Activated CD8-positive, alpha-beta T cell treated with anti-CD3 and anti-CD28 coated beads for 36 hours (primary cell): ENCODE results near the gene PPP2CA. TPM values are rescaled to one million over a fixed set of nuclear protein-coding genes. Genes with fewer than 3 reads are reported as not detected.

Experiments
- ATAC-seq: fragments of 200-7000 bp; cut with Tn5 transposase; one replicate; pipeline ENCODE4 v1.10.0; 2021; ENCODE audit warnings: mild to moderate bottlenecking, moderate library complexity
- CTCF ChIA-PET: fragments of 350-600 bp; sonication (Branson Sonifier 250); formaldehyde crosslinking; loops from one replicate; lab custom pipeline; 2021; ENCODE audit warnings: antibody characterized with exemption; lab: Charles Lee
- POLR2A ChIA-PET: fragments of 350-600 bp; sonication (Branson Sonifier 250); formaldehyde crosslinking; loops from one replicate; lab custom pipeline; 2021; ENCODE audit warnings: antibody characterized with exemption; lab: Charles Lee
- DNase-seq: peaks from one replicate; pipeline ENCODE4 v3.0.0-alpha.2; 2020
- H3K27ac Mint-ChIP-seq: one replicate; pipeline ENCODE4 v1.8.0; 2021; ENCODE audit warnings: mild to moderate bottlenecking, mixed read lengths
- H3K27me3 Mint-ChIP-seq: one replicate; pipeline ENCODE4 v1.8.0; 2021; ENCODE audit warnings: mixed read lengths
- H3K36me3 Mint-ChIP-seq: one replicate; pipeline ENCODE4 v1.8.0; 2021; ENCODE audit warnings: low read depth, mixed read lengths
- H3K4me1 Mint-ChIP-seq: one replicate; pipeline ENCODE4 v1.8.0; 2021; ENCODE audit warnings: low read depth, mixed read lengths
- H3K4me3 Mint-ChIP-seq: one replicate; pipeline ENCODE4 v1.8.0; 2021; ENCODE audit warnings: mild to moderate bottlenecking, moderate library complexity, mixed read lengths
- H3K9me3 Mint-ChIP-seq: one replicate; pipeline ENCODE4 v1.8.0; 2021; ENCODE audit warnings: mixed read lengths
- intact Hi-C: fragments of 100-400 bp; cut with micrococcal nuclease; formaldehyde crosslinking; loops from one replicate; pipeline ENCODE4 v1.10.0; 2022
- total RNA-seq, 2 experiments: library from RNA; stranded (reverse); gene quantifications; one replicate each; pipeline ENCODE4 v1.2.3, GENCODE V29; 2021
- TF ChIP-seq, protein P1 (sequence below): fragments of 200-600 bp; IDR thresholded peaks from one replicate; pipeline ENCODE4 v1.8.0; 2022; ENCODE audit warnings: antibody characterized with exemption, mild to moderate bottlenecking

The PPP2CA gene
- total RNA-seq, 2 experiments from 2014 or later: 147 to 153 TPM

DNA sequence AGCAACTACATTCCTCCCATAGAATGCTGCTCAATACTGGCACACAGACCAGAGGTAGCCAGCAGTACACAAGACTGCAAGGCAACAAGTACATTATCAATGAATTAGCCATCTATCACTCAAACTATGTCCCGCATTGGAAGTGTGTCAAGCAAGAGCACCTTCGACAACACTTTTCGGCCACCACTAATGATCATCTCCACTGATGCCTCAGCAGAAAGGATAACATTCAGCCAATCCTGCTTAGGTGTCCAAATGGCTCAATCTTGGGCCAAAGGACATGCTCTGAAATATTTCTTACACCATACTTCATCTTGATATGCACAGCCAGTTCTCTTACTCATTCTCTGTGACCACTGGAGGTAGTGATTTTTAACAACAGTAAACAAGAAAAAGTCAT lies 74.2 kb downstream of the PPP2CA start:
- ATAC-seq (no peak), DNase-seq (no peak)
- CTCF ChIA-PET: interaction anchor here (1.4 to 38.2 kb wide), 4 partner anchors 9 to 109 kb away, joined by 4 to 1049 read pairs (median 57); no protein-coding TSS in a partner anchor
- TF ChIP-seq, protein P1, sequence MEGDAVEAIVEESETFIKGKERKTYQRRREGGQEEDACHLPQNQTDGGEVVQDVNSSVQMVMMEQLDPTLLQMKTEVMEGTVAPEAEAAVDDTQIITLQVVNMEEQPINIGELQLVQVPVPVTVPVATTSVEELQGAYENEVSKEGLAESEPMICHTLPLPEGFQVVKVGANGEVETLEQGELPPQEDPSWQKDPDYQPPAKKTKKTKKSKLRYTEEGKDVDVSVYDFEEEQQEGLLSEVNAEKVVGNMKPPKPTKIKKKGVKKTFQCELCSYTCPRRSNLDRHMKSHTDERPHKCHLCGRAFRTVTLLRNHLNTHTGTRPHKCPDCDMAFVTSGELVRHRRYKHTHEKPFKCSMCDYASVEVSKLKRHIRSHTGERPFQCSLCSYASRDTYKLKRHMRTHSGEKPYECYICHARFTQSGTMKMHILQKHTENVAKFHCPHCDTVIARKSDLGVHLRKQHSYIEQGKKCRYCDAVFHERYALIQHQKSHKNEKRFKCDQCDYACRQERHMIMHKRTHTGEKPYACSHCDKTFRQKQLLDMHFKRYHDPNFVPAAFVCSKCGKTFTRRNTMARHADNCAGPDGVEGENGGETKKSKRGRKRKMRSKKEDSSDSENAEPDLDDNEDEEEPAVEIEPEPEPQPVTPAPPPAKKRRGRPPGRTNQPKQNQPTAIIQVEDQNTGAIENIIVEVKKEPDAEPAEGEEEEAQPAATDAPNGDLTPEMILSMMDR: no peak
- no peaks in the 10 kb centered on the region for H3K9me3 Mint-ChIP-seq
- intact Hi-C loops: no loop called here
- H3K36me3 Mint-ChIP-seq: peaks cover 62% of the 10 kb centered on the region
- H3K27me3 Mint-ChIP-seq: no peaks in the 10 kb centered on the region
- POLR2A ChIA-PET: interaction anchor here (2.1 to 9.6 kb wide), 4 partner anchors 9 to 24 kb away, joined by 13 to 63 read pairs (median 32); partner anchors contain the start of gene SKP1
- H3K4me3 Mint-ChIP-seq: no peak overlapping the region
- peak overlapping the region; percentile 55 for H3K27ac Mint-ChIP-seq
- peaks cover 64% of the 10 kb centered on the region for H3K4me1 Mint-ChIP-seq

DNA sequence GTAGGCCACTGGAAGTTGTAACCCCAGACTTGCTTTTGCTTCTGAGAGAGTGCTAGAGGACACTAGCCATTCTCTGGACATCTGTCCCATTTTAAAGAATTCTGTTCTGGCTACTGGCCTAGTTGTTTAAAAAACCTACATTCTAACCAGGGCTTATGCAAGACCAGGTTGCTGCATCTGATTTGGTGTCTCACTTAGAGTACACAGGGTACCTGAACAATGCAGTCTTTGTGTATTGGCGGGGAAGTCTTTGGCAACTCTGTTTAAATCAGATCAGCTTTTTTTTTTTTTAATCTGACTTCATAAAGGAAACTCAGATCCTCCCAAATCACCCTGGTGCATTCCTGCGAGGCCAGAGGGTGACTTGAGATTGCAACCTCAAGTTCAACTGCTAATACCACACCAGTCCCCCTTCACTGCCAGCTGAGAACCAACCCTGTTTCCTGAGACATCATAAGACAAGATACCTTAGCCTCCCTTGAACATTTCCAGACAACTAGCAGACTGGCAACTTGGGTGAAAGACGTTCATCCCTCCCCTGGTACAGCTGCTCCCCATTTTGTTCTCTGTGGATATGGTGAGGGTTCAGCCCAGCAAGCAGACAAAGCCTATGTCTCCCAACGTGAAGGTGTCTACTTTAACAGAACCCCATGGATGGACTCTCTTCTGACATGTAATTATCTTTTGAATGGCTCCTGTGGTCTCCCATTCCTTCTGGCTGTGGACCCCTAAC lies 76.1 kb downstream of the PPP2CA start:
- ATAC-seq: no peak
- CTCF ChIA-PET: interaction anchor here (0.7 to 38.2 kb wide), 6 partner anchors 10 to 146 kb away, joined by 3 to 1049 read pairs (median 9); no protein-coding TSS in a partner anchor
- Mint-ChIP-seq H3K4me3 (no peak overlapping the region), H3K9me3 (no peaks in the 10 kb centered on the region), H3K27me3 (no peaks in the 10 kb centered on the region), H3K4me1 (peaks cover 65% of the 10 kb centered on the region), H3K36me3 (peaks cover 60% of the 10 kb centered on the region), H3K27ac (peak overlapping the region; percentile 81)
- POLR2A ChIA-PET: interaction anchor here (0.6 to 9.6 kb wide), 8 partner anchors 9 to 146 kb away, joined by 3 to 63 read pairs (median 9); partner anchors contain the start of gene SKP1
- intact Hi-C loops: no loop called here
- no peak for DNase-seq
- TF ChIP-seq, protein P1: no peak

DNA sequence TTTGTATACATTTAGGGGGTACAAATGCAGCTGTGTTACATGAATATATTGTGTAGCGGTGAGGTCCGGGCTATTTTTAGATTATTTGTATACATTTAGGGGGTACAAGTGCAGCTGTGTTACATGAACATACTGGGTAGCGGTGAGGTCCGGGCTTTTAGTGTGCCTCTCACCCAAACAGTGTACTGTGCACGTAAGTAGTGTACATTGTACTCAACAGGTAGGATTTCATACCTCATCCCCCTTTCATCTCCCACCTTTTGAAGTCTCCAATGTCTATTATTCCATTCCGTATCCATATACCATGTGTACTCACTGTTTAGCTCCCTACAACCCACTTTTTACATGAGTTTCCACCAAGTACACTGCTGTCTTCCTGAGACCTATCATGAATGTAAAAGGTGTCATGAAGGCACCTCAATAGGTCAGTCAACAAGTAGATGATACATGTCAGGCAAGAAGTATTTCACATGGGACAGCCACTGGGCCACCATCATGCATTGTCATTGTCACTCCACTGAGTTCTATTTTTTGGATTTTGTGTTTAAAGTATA lies 76.8 kb downstream of the PPP2CA start:
- no peaks in the 10 kb centered on the region for H3K9me3 Mint-ChIP-seq
- H3K27ac Mint-ChIP-seq: peak overlapping the region; percentile 81
- intact Hi-C loops: no loop called here
- DNase-seq: no peak
- H3K27me3 Mint-ChIP-seq: no peaks in the 10 kb centered on the region
- TF ChIP-seq, protein P1: no peak
- no peak overlapping the region for H3K4me3 Mint-ChIP-seq
- peaks cover 64% of the 10 kb centered on the region for H3K4me1 Mint-ChIP-seq
- peaks cover 62% of the 10 kb centered on the region for H3K36me3 Mint-ChIP-seq
- no peak for ATAC-seq
- ChIA-PET CTCF (interaction anchor here (1.3 to 38.2 kb wide), 6 partner anchors 10 to 122 kb away, joined by 4 to 1049 read pairs (median 28); no protein-coding TSS in a partner anchor), POLR2A (interaction anchor here (0.6 to 9.6 kb wide), 7 partner anchors 8 to 109 kb away, joined by 3 to 63 read pairs (median 12); partner anchors contain the start of gene SKP1)

DNA sequence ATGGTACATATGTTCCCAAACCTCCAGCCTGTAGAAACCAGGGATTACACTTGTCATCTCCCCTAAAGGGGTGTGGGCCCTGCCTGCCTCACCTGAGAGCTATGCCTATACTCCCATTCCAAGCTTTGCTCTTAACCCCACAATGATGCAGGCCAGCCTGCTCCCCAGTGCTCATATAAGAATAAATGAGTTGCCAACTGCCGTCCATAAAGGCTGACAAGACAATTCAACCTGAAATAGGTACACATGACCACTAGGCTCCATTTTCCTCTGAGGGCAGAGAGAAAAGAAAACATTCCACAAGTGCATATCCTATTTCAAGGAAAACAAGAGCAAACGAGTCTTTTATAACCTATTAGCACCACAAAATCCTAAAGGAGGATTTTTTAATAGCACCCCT lies 77.6 kb downstream of the PPP2CA start:
- TF ChIP-seq, protein P1: no peak
- Mint-ChIP-seq H3K4me3 (no peak overlapping the region), H3K36me3 (peaks cover 55% of the 10 kb centered on the region), H3K9me3 (no peaks in the 10 kb centered on the region), H3K27me3 (no peaks in the 10 kb centered on the region), H3K4me1 (peaks cover 58% of the 10 kb centered on the region), H3K27ac (peak overlapping the region; percentile 6)
- intact Hi-C loops: no loop called here
- ChIA-PET CTCF (interaction anchor here (0.7 to 38.2 kb wide), 5 partner anchors 9 to 170 kb away, joined by 3 to 1049 read pairs (median 43); no protein-coding TSS in a partner anchor), POLR2A (interaction anchor here (0.6 to 9.6 kb wide), 7 partner anchors 8 to 124 kb away, joined by 3 to 63 read pairs (median 3); no protein-coding TSS in a partner anchor)
- ATAC-seq (no peak), DNase-seq (no peak)
